ENCODE data around the gene CCDC30. TPM values are rescaled to one million over a fixed set of nuclear protein-coding genes. Genes with fewer than 3 reads are reported as not detected.

Gene CCDC30
- total and polyA plus RNA-seq, 10 of the 15 experiments (the other 5 are each of a cell fraction or from before 2014, with no cell fraction given): 0.46 to 1.8 (median 1.0) TPM

DNA sequence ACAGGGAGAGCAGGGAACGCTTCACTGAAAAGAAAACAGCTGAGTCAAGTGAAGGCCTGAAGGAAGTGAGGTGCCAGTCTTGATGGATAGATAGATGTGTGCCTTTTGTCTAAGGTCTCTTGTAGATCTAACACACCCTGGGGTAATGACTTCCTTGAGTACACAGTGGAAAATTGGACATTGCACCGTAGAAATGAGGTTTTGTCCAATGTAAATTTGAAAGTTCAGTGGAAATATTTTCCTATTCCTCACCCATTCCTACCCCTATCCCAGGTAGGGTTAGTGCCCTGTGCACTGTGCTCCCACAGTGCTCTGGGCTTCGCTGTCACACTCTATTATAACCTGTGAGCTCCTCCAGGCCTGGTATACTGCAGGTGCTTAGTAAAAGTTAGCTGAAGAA is 31.6 kb upstream of the CCDC30 start (continued):
- TF ChIP-seq NFYA (IDR thresholded peaks at IDR 0.05; ENCODE audit: borderline replicate concordance, low read depth, low read length) (no peak), IRF4 (IDR thresholded peaks at IDR 0.05; ENCODE audit: low read depth, low read length) (no peak)

GRCh38 chr1:42432714-42433113 is 30.4 kb upstream of the CCDC30 start:
- CTCF ChIA-PET: no interaction called here
- Histone ChIP-seq H3K9ac (ENCODE audit: control insufficient read depth, insufficient read depth, low read length) (no peak overlapping the region), H3K4me3 (no peak overlapping the region), H3K4me1 (ENCODE audit: control insufficient read depth, insufficient read depth, low read length) (no peaks in the 10 kb centered on the region), H3K79me2 (ENCODE audit: control insufficient read depth, insufficient read depth, low read length) (no peaks in the 10 kb centered on the region), H3K9me3 (replicated peaks; ENCODE audit: control insufficient read depth, insufficient read depth, low read length) (no peaks in the 10 kb centered on the region), H2AFZ (ENCODE audit: control insufficient read depth, low read depth, low read length) (no peak overlapping the region), H4K20me1 (ENCODE audit: control insufficient read depth, insufficient read depth) (peaks cover 3% of the 10 kb centered on the region; the same call in 1 of the 2 replicates), H3K4me2 (ENCODE audit: control insufficient read depth, insufficient read depth) (no peak overlapping the region), H3K36me3 (ENCODE audit: control insufficient read depth in 2 of 2, insufficient read depth in 2 of 2, low read length in 1 of 2) (no peaks in the 10 kb centered on the region), H3K27me3 (replicated peaks in 1 of 2; ENCODE audit: control insufficient read depth in 2 of 2, insufficient read depth in 2 of 2, low read length in 1 of 2) (no peaks in the 10 kb centered on the region), H3K27ac (ENCODE audit: control insufficient read depth, insufficient read depth) (no peak overlapping the region)
- WGBS (ENCODE audit: insufficient coverage, insufficient replicate concordance, low lambda C conversion rate, missing lambda C conversion rate): 47% methylated on average over 4 of the region's 4 CpGs
- ATAC-seq (no peak), FAIRE-seq (no peak), DNase-seq (ENCODE audit: low read depth, low spot score) (no peak)
- TF ChIP-seq MEF2B (IDR thresholded peaks at IDR 0.05; ENCODE audit: partially characterized antibody, poor library complexity, severe bottlenecking): no peak
- POLR2A ChIA-PET: no interaction called here
- in situ Hi-C loops (cut with MboI) (no loop called here), intact Hi-C loops (cut with micrococcal nuclease; ENCODE audit: unreplicated experiment) (no loop called here)
- SMC1A ChIA-PET (ENCODE audit: uncharacterized antibody, unreplicated experiment): no interaction called here
- RAD21 ChIA-PET (ENCODE audit: unreplicated experiment): no interaction called here
- no TSS peak for BruUV-seq (replicated peaks)

DNA sequence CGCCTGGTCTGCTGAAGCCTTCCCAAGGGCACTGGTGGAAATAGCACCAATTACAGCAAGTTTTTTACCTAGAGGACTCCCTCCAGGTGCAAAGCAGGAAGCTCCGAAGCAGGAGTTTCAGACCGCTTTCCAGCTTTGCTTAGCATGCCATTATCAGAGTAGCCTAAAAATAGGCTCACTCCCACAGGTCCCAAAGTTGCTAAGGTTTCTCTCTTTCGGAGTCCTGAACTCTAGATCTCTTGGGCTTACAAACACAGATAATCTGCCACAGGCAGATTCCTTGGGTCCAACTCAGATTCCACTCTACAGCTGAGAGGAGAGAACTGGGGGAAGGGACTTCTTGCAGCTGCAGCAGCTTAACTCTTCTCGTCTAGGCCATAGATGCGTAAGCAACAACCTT is 29.7 kb upstream of the CCDC30 start:
- RAD21 ChIA-PET (ENCODE audit: unreplicated experiment): no interaction called here
- intact Hi-C loops (cut with micrococcal nuclease; ENCODE audit: unreplicated experiment) (no loop called here), in situ Hi-C loops (cut with MboI) (no loop called here)
- Histone ChIP-seq H2AFZ (ENCODE audit: control insufficient read depth, low read depth, low read length) (no peak overlapping the region), H4K20me1 (ENCODE audit: control insufficient read depth, insufficient read depth) (peaks cover 3% of the 10 kb centered on the region; the same call in 1 of the 2 replicates), H3K36me3 (ENCODE audit: control insufficient read depth in 2 of 2, insufficient read depth in 2 of 2, low read length in 1 of 2) (no peaks in the 10 kb centered on the region), H3K9me3 (replicated peaks; ENCODE audit: control insufficient read depth, insufficient read depth, low read length) (no peaks in the 10 kb centered on the region), H3K4me2 (ENCODE audit: control insufficient read depth, insufficient read depth) (no peak overlapping the region), H3K27me3 (replicated peaks in 1 of 2; ENCODE audit: control insufficient read depth in 2 of 2, insufficient read depth in 2 of 2, low read length in 1 of 2) (no peaks in the 10 kb centered on the region), H3K4me1 (ENCODE audit: control insufficient read depth, insufficient read depth, low read length) (no peaks in the 10 kb centered on the region), H3K4me3 (no peak overlapping the region), H3K79me2 (ENCODE audit: control insufficient read depth, insufficient read depth, low read length) (no peaks in the 10 kb centered on the region), H3K27ac (ENCODE audit: control insufficient read depth, insufficient read depth) (no peak overlapping the region), H3K9ac (ENCODE audit: control insufficient read depth, insufficient read depth, low read length) (no peak overlapping the region)
- FAIRE-seq (no peak), DNase-seq (ENCODE audit: low read depth, low spot score) (no peak), ATAC-seq (no peak)
- TF ChIP-seq MYC (IDR thresholded peaks at IDR 0.05; ENCODE audit: insufficient read depth, insufficient read length, insufficient replicate concordance, low read length, severe bottlenecking) (no peak), EP300 (IDR thresholded peaks at IDR 0.05; ENCODE audit: borderline replicate concordance in 1 of 2, control insufficient read depth in 1 of 2, low read depth in 2 of 2, low read length in 2 of 2) (no peak), SUPT20H (IDR thresholded peaks at IDR 0.05; ENCODE audit: borderline replicate concordance, control insufficient read depth, low read depth, low read length) (no peak), POLR2AphosphoS2 (IDR thresholded peaks at IDR 0.05; ENCODE audit: low read depth, low read length) (no peak)
- POLR2A ChIA-PET: no interaction called here
- SMC1A ChIA-PET (ENCODE audit: uncharacterized antibody, unreplicated experiment): no interaction called here
- WGBS (ENCODE audit: insufficient coverage, insufficient replicate concordance, low lambda C conversion rate, missing lambda C conversion rate): 75% methylated on average over 6 of the region's 6 CpGs
- CTCF ChIA-PET: interaction anchor here (1.2 kb wide), 1 partner anchor 48 kb away, joined by 3 read pairs; no protein-coding TSS in a partner anchor
- no TSS peak for BruUV-seq (replicated peaks)

Data from GM12878 (cell line).